ENCODE data around the gene ARL15.

ARL15 gene

GRCh38 chr5:54195701-54196100 lies 114.7 kb downstream of the ARL15 start:
- DNase-seq, result no peak

GRCh38 chr5:54194318-54194717 lies 116.1 kb downstream of the ARL15 start:
- DNase-seq, result no peak

GRCh38 chr5:54187694-54188093 lies 122.7 kb downstream of the ARL15 start:
- DNase-seq, result no peak

- no peak for DNase-seq
Measured at GRCh38 chr5:54186912-54187445, 123.4 kb downstream of the ARL15 start.

GRCh38 chr5:54186108-54186507 lies 124.3 kb downstream of the ARL15 start:
- no peak for DNase-seq

- DNase-seq, result no peak
Measured at GRCh38 chr5:54184806-54185205, 125.6 kb downstream of the ARL15 start.

- DNase-seq, result no peak
Measured at GRCh38 chr5:54180630-54181031, 129.7 kb downstream of the ARL15 start.

GRCh38 chr5:54178991-54179390 lies 131.4 kb downstream of the ARL15 start:
- DNase-seq, result no peak

GRCh38 chr5:54178207-54178606 lies 132.2 kb downstream of the ARL15 start:
- DNase-seq, result no peak

GRCh38 chr5:54177058-54177457 lies 133.3 kb downstream of the ARL15 start:
- no peak for DNase-seq

GRCh38 chr5:54176066-54176830 lies 134.1 kb downstream of the ARL15 start:
- no peak for DNase-seq

- DNase-seq, result no peak
Measured at GRCh38 chr5:54173251-54173650, 137.1 kb downstream of the ARL15 start.

GRCh38 chr5:54171645-54172384 lies 138.6 kb downstream of the ARL15 start:
- DNase-seq, result no peak

- no peak for DNase-seq
Measured at GRCh38 chr5:54165687-54166086, 144.7 kb downstream of the ARL15 start.

GRCh38 chr5:54162184-54162583 lies 148.2 kb downstream of the ARL15 start:
- no peak for DNase-seq

- DNase-seq, result no peak
Measured at GRCh38 chr5:54160329-54160728, 150.0 kb downstream of the ARL15 start.

GRCh38 chr5:54159893-54160195 lies 150.5 kb downstream of the ARL15 start:
- DNase-seq, result no peak

- DNase-seq, result no peak
Measured at GRCh38 chr5:54159153-54159892, 151.1 kb downstream of the ARL15 start.

GRCh38 chr5:54156577-54156976 lies 153.8 kb downstream of the ARL15 start:
- no peak for DNase-seq

- no peak for DNase-seq
Measured at GRCh38 chr5:54150841-54151240, 159.5 kb downstream of the ARL15 start.

- DNase-seq, result no peak
Measured at GRCh38 chr5:54148858-54149257, 161.5 kb downstream of the ARL15 start.

- no peak for DNase-seq
Measured at GRCh38 chr5:54148067-54148845, 162.1 kb downstream of the ARL15 start.

- no peak for DNase-seq
Measured at GRCh38 chr5:54146916-54147315, 163.5 kb downstream of the ARL15 start.

All from T1000 (cell line).